H1 (cell line): ENCODE data around the gene DENND4C. TPM values are rescaled to one million over a fixed set of nuclear protein-coding genes. Genes with fewer than 3 reads are reported as not detected.

Experiments
- CTCF ChIA-PET: fragments of 300-600 bp; sonication (Branson Sonifier 250); formaldehyde crosslinking; loops from one replicate; lab custom pipeline; 2021; ENCODE audit not compliant: partially characterized antibody; lab: Charles Lee
- POLR2A ChIA-PET: fragments of 300-600 bp; sonication (Branson Sonifier 250); formaldehyde crosslinking; loops from one replicate; lab custom pipeline; 2021; ENCODE audit warnings: inconsistent platforms; ENCODE audit not compliant: partially characterized antibody; lab: Charles Lee
- DNase-seq, 2 experiments: peaks; one replicate each; pipeline versions ENCODE4 v3.0.0 to v3.0.0-alpha.2; 2010 to 2022; ENCODE audit warnings: low spot score in 2 of 2, low read depth in 1 of 2, mixed read lengths in 1 of 2
- FAIRE-seq: peaks from 2 replicates; lab custom pipeline; 2011; peaks lifted over from hg19 to GRCh38; lab: Jason Lieb, UNC
- H2AFZ ChIP-seq: 2 replicates; pipeline ENCODE4 v1.8.1; 2012; ENCODE audit warnings: low read length, inconsistent platforms
- H2AK5ac ChIP-seq: 2 replicates; pipeline ENCODE4 v1.6.1; 2013; ENCODE audit warnings: low read depth, low read length
- H2BK120ac ChIP-seq: replicated peaks from 2 replicates; pipeline ENCODE3; 2013; ENCODE audit warnings: low read depth, low read length, inconsistent platforms
- H2BK12ac ChIP-seq: 2 replicates; pipeline ENCODE4 v1.6.1; 2013; ENCODE audit warnings: low read depth, low read length
- H2BK15ac ChIP-seq: 2 replicates; pipeline ENCODE4 v1.6.1; 2013; ENCODE audit warnings: low read length
- H2BK20ac ChIP-seq: 2 replicates; pipeline ENCODE4 v1.6.1; 2013; ENCODE audit warnings: low read length
- H2BK5ac ChIP-seq: 2 replicates; pipeline ENCODE4 v1.6.1; 2013; ENCODE audit warnings: low read depth, low read length
- H3K14ac ChIP-seq: 2 replicates; pipeline ENCODE4 v1.6.1; 2013; ENCODE audit warnings: inconsistent platforms; ENCODE audit not compliant: insufficient read length
- H3K18ac ChIP-seq: 2 replicates; pipeline ENCODE4 v1.6.1; 2013; ENCODE audit warnings: low read length; ENCODE audit errors: extremely low read depth
- H3K23ac ChIP-seq: 2 replicates; pipeline ENCODE4 v1.6.1; 2013; ENCODE audit warnings: inconsistent platforms; ENCODE audit not compliant: insufficient read length
- H3K23me2 ChIP-seq: 2 replicates; pipeline ENCODE4 v1.6.1; 2013; ENCODE audit warnings: low read depth, low read length
- H3K27ac ChIP-seq: 2 replicates; pipeline ENCODE4 v1.6.1; 2011; ENCODE audit warnings: low read depth, low read length, inconsistent platforms
- H3K27me3 ChIP-seq, 4 experiments: replicated peaks in 1 of 4; 1 replicate in 1 of 4; 2 replicates in 3 of 4; pipeline versions ENCODE4 v1.6.1 to v1.8.1; 2011 to 2013; ENCODE audit warnings: low read length in 3 of 4, mild to moderate bottlenecking in 3 of 4, inconsistent platforms in 2 of 4, mixed read lengths in 2 of 4, moderate library complexity in 1 of 4; ENCODE audit not compliant: control insufficient read depth in 3 of 4, insufficient read depth in 3 of 4; ENCODE audit errors: extremely low read depth in 1 of 4
- H3K36me3 ChIP-seq, 4 experiments: 2 replicates each; pipeline versions ENCODE4 v1.6.1 to v1.8.1; 2011 to 2013; ENCODE audit warnings: mild to moderate bottlenecking in 4 of 4, low read length in 3 of 4, moderate library complexity in 2 of 4, control low read depth in 1 of 4, inconsistent platforms in 1 of 4; ENCODE audit not compliant: insufficient read depth in 4 of 4, control insufficient read depth in 2 of 4
- H3K4ac ChIP-seq: replicated peaks from 2 replicates; pipeline ENCODE3; 2013; ENCODE audit warnings: low read length, low read depth, mixed read lengths, inconsistent platforms; ENCODE audit not compliant: insufficient read length
- H3K4me1 ChIP-seq, 4 experiments: replicated peaks in 1 of 4; 1 replicate in 1 of 4; 2 replicates in 3 of 4; pipeline versions ENCODE4 v1.6.1 to v1.8.1; 2011 to 2013; ENCODE audit warnings: low read length in 3 of 4, inconsistent platforms in 2 of 4, mixed read lengths in 1 of 4; ENCODE audit not compliant: insufficient read depth in 4 of 4, control insufficient read depth in 3 of 4
- H3K4me2 ChIP-seq, 2 experiments: 2 replicates each; pipeline versions ENCODE4 v1.6.1 to v1.8.1; 2011 to 2013; ENCODE audit warnings: low read depth in 2 of 2, low read length in 2 of 2, control low read depth in 1 of 2, inconsistent platforms in 1 of 2, mild to moderate bottlenecking in 1 of 2; ENCODE audit not compliant: insufficient read depth in 1 of 2
- H3K4me3 ChIP-seq, 4 experiments: fragments of 200-600, 300-600 bp in 1 of 4; sonication (generic), shearing (Covaris generic), sonication (Bioruptor Twin) in 1 of 4; 2 replicates each; pipeline versions ENCODE4 v1.5.1 to v1.8.1; 2011 to 2016; ENCODE audit warnings: low read length in 4 of 4, low read depth in 3 of 4, control low read depth in 2 of 4, inconsistent platforms in 2 of 4, mild to moderate bottlenecking in 2 of 4, mixed read lengths in 1 of 4, moderate library complexity in 1 of 4; ENCODE audit not compliant: insufficient read depth in 2 of 4; ENCODE audit errors: extremely low read depth in 1 of 4
- H3K56ac ChIP-seq: replicated peaks from 2 replicates; pipeline ENCODE3; 2013; ENCODE audit warnings: low read depth, mild to moderate bottlenecking, mixed read lengths, low read length, inconsistent platforms; ENCODE audit not compliant: insufficient read length
- H3K79me1 ChIP-seq: 2 replicates; pipeline ENCODE4 v1.6.1; 2013; ENCODE audit warnings: low read depth, low read length, control low read depth
- H3K79me2 ChIP-seq, 2 experiments: 2 replicates each; pipeline versions ENCODE4 v1.6.1 to v1.8.1; 2012 to 2013; ENCODE audit warnings: low read length in 2 of 2, mild to moderate bottlenecking in 2 of 2, inconsistent platforms in 1 of 2; ENCODE audit not compliant: insufficient read depth in 2 of 2, control insufficient read depth in 1 of 2
- H3K9ac ChIP-seq, 4 experiments: replicated peaks in 1 of 4; 1 replicate in 1 of 4; 2 replicates in 3 of 4; pipeline versions ENCODE4 v1.6.1 to v1.8.1; 2011 to 2013; ENCODE audit warnings: low read depth in 3 of 4, low read length in 3 of 4, control low read depth in 2 of 4, mild to moderate bottlenecking in 2 of 4, moderate library complexity in 2 of 4, inconsistent platforms in 1 of 4; ENCODE audit errors: extremely low read depth in 1 of 4
- H3K9me3 ChIP-seq, 2 experiments: 2 replicates each; pipeline versions ENCODE4 v1.6.1 to v1.8.1; 2012 to 2013; ENCODE audit warnings: mild to moderate bottlenecking in 2 of 2, moderate library complexity in 2 of 2, control low read depth in 1 of 2, inconsistent platforms in 1 of 2, low read depth in 1 of 2, low read length in 1 of 2, mixed read lengths in 1 of 2; ENCODE audit not compliant: insufficient read depth in 2 of 2
- H4K20me1 ChIP-seq, 2 experiments: replicated peaks in 1 of 2; 2 replicates each; pipeline versions ENCODE3 to v1.8.1; 2011 to 2013; ENCODE audit warnings: inconsistent platforms in 2 of 2, low read length in 2 of 2, mild to moderate bottlenecking in 1 of 2; ENCODE audit not compliant: insufficient read depth in 2 of 2, control insufficient read depth in 1 of 2
- H4K5ac ChIP-seq: 2 replicates; pipeline ENCODE4 v1.6.1; 2013; ENCODE audit warnings: low read length, low read depth, mixed read lengths, inconsistent platforms; ENCODE audit not compliant: insufficient read length
- H4K8ac ChIP-seq: 2 replicates; pipeline ENCODE4 v1.8.0; 2013; ENCODE audit warnings: mild to moderate bottlenecking, moderate library complexity, low read length, inconsistent platforms; ENCODE audit not compliant: insufficient read depth; ENCODE audit errors: extremely low read depth
- H4K91ac ChIP-seq: replicated peaks from 2 replicates; pipeline ENCODE3; 2013; ENCODE audit warnings: low read length, mixed read lengths, inconsistent platforms; ENCODE audit not compliant: insufficient read length
- BACH1 ChIP-seq: IDR thresholded peaks from 2 replicates; pipeline ENCODE4 v1.6.1; 2012; ENCODE audit warnings: low read length, improper control_type of control experiment
- KDM5A ChIP-seq: fragments of 200-600 bp; IDR thresholded peaks from 2 replicates; pipeline ENCODE4 v1.7.1; 2012; ENCODE audit warnings: mild to moderate bottlenecking, low read length, inconsistent platforms, mixed read lengths
- TAF1 ChIP-seq: IDR thresholded peaks from 2 replicates; pipeline ENCODE4 v1.6.1; 2011; ENCODE audit warnings: mild to moderate bottlenecking, low read depth, low read length
- WGBS, 2 experiments: shearing (Covaris generic) in 1 of 2; methylation state at CpG; one replicate each; pipeline versions ENCODE4 v1.1.6 to v1.1.7; 2013 to 2015; ENCODE audit warnings: low lambda C conversion rate in 2 of 2, mixed read lengths in 2 of 2, inconsistent platforms in 1 of 2, low coverage in 1 of 2, missing lambda C conversion rate in 1 of 2; ENCODE audit not compliant: insufficient replicate concordance in 2 of 2, insufficient coverage in 1 of 2, insufficient read length in 1 of 2; ENCODE audit errors: extremely low coverage in 1 of 2, missing lambda C conversion rate in 1 of 2; 5-methylcytosine and 5-hydroxymethylcytosine counted together
- polyA plus RNA-seq, 7 experiments: library from polyadenylated mRNA; depleted of rRNA in 3 of 7; stranded (reverse) in 5 of 7; unstranded in 2 of 7; fragments of >200 nt in 5 of 7; fragments of 200-250 nt in 2 of 7; gene quantifications; 1 replicate in 5 of 7; 2 replicates in 1 of 7; 4 replicates in 1 of 7; pipeline versions ENCODE4 v1.2.1 to v1.2.3, GENCODE V29; 2011 to 2013; ENCODE audit warnings: missing spikeins in 2 of 7, mixed read lengths in 2 of 7
- total RNA-seq: library from RNA; stranded (reverse); fragmentation: NEBNext Ultra II Directional; extraction: Animal tissue kit (Norgen Biotek cat#: 25700); gene quantifications from 2 replicates; pipeline ENCODE4 v1.2.1, GENCODE V29; 2021

The DENND4C gene
- total and polyA plus RNA-seq, 2 of the 8 experiments (the other 6 are each of a cell fraction or from before 2014, with no cell fraction given), result 6.9 to 18.9 TPM

GRCh38 chr9:19231904-19232822 is 1.7 kb downstream of the DENND4C start:
- no peak overlapping the region for H2BK120ac ChIP-seq
- H3K9ac ChIP-seq, result peak overlapping the region in 2 of 4 experiments; percentile 7 to 82; a peak in 2 of 7 replicates
- peaks cover 2% of the 10 kb centered on the region; the same call in 1 of the 2 replicates for H3K79me1 ChIP-seq
- no peak overlapping the region for H3K18ac ChIP-seq
- H2BK15ac ChIP-seq, result no peak overlapping the region
- no peak overlapping the region for H3K14ac ChIP-seq
- H3K4me2 ChIP-seq, result peak overlapping the region; percentile 88 to 97
- peaks cover 0 to 8% (median 2%) of the 10 kb centered on the region in 4 experiments; a peak in 5 of 7 replicates for H3K4me1 ChIP-seq
- no peak overlapping the region for H4K5ac ChIP-seq
- DNase-seq, result no peak
- H3K36me3 ChIP-seq, result no peaks in the 10 kb centered on the region
- CTCF ChIA-PET, result interaction anchor here (0.7 to 1.2 kb wide), 5 partner anchors 14 to 289 kb away, joined by 3 to 6 read pairs (median 3); no protein-coding TSS in a partner anchor
- H2BK12ac ChIP-seq, result no peak overlapping the region
- H2BK20ac ChIP-seq, result no peak overlapping the region
- no peaks in the 10 kb centered on the region for H3K27me3 ChIP-seq
- 34 to 100% methylated on average over 1 to 14 of the region's 14 CpGs for WGBS, 2 experiments
- no peaks in the 10 kb centered on the region for H3K9me3 ChIP-seq
- FAIRE-seq, result no peak
- H3K4ac ChIP-seq, result no peak overlapping the region
- H3K23ac ChIP-seq, result no peak overlapping the region
- peaks cover 3 to 10% of the 10 kb centered on the region in 2 experiments for H4K20me1 ChIP-seq
- peaks cover 17 to 57% of the 10 kb centered on the region in 2 experiments; a peak in 3 of 4 replicates for H3K79me2 ChIP-seq
- H3K56ac ChIP-seq, result no peak overlapping the region
- H3K4me3 ChIP-seq, result peak overlapping the region; percentile 88 to 95 (median 90)
- H3K27ac ChIP-seq, result no peak overlapping the region
- TF ChIP-seq BACH1 (no peak), TAF1 (no peak), KDM5A (no peak)
- H3K23me2 ChIP-seq, result peaks cover 3% of the 10 kb centered on the region; the same call in 1 of the 2 replicates
- no peak overlapping the region for H2AK5ac ChIP-seq
- POLR2A ChIA-PET, result interaction anchor here (0.5 to 3.4 kb wide), 10 partner anchors 11 to 148 kb away, joined by 3 to 21 read pairs (median 4); partner anchors contain the start of gene RPS6
- H4K91ac ChIP-seq, result no peak overlapping the region
- no peak overlapping the region for H2AFZ ChIP-seq
- H4K8ac ChIP-seq, result no peak overlapping the region
- no peak overlapping the region for H2BK5ac ChIP-seq
